DOHH2 (cell line): ENCODE data around the gene AP4E1.

Experiments
- CTCF ChIP-seq: fragments of 200-600 bp; sonication (generic); IDR thresholded peaks from one replicate; pipeline ENCODE4 v1.5.1; 2014; ENCODE audit warnings: antibody characterized with exemption, mild to moderate bottlenecking, low read depth, low read length; ENCODE audit not compliant: poor library complexity, severe bottlenecking
- EZH2phosphoT487 ChIP-seq: fragments of 200-600 bp; sonication (generic); IDR thresholded peaks from 2 replicates; pipeline ENCODE4 v1.6.1; 2017; ENCODE audit warnings: borderline replicate concordance, mild to moderate bottlenecking, antibody characterized with exemption, low read length, moderate library complexity, mixed read lengths

GRCh38 chr15:50933341-50933740 is 24.9 kb downstream of the AP4E1 start:
- TF ChIP-seq CTCF, result no peak
- TF ChIP-seq EZH2phosphoT487, result no peak
